NCI-H2196 (cell line): Measurements from ENCODE around the gene RBMS3.
A peak's percentile ranks its signal among the peaks of the same experiment; 100 is the strongest.
"Not testable (repeated sequence)": the region's sequence is repeated elsewhere in the genome, so short reads cannot be mapped to it uniquely, and the experiment has no call there.

Experiments used
- DNase-seq: peaks from one replicate; lab custom pipeline; 2025; ENCODE audit not compliant: unreplicated experiment; lab: John Stamatoyannopoulos, UW

The RBMS3 gene

GRCh38 chr3:29759411-29760225, 478.7 kb downstream of the RBMS3 start:
- peak; percentile 13 for DNase-seq

DNA sequence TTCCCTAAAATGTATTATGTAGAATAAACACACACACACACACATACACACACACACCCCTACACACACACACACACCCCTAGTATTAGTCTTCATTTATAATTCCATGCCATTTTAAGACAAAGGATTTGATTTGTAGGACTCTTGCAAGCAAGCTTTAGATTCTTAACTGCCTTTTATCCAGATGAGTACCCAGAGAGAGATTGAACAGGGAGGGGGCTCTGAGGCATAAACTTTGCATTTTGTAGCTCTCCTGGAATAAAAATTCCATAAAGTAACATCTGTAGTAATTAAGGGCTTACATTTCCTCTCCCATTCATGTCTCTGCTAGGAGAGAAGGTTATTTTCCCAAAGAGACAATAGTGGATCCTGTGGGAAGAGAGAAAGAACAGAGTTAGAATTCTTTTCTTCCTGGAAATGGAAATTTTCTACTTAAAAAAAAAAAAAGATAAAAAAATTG, 479.4 kb downstream of the RBMS3 start:
- DNase-seq, result no peak

DNA sequence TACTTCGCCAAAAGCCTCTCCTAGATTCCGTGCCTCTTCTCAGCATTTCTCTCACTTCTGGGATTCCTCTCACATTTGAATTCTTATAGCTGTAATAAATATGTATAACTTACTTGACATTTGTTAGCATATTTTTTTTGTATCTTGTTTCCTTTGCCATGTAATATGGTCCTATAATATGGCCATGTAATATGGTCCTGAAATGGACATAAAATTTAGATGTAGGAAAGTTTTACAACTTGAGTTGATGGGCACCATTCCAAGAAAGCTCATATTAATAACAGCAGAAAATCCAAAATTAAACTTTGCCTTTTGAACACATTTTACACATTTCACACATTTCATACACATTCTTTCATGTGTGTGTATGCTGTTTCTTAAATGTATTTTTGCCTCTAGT, 480.6 kb downstream of the RBMS3 start:
- no peak for DNase-seq

GRCh38 chr3:29763115-29763514, 482.2 kb downstream of the RBMS3 start:
- no peak for DNase-seq

DNA sequence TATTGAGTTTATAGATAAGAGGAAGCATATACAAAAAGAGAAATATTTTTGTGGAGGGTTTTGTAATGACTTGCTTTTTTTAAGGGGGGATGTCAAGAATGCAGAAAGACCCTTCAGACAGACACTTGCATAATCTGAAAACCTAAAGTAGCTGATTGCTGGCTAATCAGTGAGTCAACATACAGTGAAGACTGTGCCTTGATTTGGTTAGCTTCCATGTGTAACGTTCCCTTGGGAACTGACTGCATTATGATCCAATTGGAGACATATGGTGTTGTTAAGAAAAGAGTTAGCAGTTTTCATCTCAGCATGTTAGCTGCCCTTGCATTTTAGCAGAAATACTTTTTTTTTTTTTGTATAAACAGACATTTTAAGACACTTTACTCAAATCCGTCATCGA, 483.2 kb downstream of the RBMS3 start:
- DNase-seq, result no peak

DNA sequence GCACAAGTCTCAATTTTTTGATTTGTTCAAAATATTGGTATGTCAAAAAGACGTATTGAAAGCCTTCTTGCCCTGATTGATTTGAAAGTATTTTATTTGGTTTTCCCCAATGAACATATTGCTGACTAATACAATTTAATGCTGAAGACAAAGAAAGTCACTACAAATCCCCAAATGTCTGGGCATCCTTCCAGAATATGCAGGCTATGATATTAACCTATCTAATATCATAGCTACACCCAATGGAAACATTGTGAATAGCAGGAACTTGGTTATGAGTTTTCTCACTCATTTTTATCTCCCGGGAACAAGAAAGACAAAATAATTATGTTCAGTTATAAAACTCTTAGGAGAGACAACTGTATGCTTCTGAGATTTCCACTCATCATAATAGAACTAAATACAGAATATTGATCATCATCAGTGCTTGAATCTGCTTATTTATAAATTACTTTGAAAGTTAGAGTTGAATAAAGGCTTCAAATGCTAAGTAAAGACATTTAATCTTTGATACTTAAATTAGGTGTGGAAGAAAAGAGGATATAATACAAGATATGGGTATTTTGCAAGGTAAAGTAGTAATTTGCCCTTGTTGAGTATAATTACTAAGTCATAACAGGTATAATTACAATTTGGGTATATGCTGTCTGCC, 483.9 kb downstream of the RBMS3 start:
- DNase-seq, result peak; percentile 30

DNA sequence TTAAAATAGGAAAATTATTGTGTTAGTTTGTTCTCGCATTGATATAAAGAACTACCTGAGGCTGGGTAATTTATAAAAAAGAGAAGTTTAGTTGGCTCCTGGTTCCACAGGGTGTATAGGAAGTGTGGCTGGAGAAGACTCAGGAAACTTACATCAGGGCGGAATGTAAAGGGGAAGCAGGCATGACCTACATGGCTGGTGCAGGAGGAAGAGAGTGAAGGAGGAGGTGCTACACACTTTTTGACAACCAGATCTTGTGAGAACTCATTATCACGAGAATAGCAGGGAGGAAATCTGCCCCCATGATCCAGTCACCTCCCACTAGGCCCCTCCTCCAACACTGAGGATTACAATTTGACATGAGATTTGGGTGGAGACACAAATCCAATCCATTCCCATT, 490.7 kb downstream of the RBMS3 start:
- no peak for DNase-seq

DNA sequence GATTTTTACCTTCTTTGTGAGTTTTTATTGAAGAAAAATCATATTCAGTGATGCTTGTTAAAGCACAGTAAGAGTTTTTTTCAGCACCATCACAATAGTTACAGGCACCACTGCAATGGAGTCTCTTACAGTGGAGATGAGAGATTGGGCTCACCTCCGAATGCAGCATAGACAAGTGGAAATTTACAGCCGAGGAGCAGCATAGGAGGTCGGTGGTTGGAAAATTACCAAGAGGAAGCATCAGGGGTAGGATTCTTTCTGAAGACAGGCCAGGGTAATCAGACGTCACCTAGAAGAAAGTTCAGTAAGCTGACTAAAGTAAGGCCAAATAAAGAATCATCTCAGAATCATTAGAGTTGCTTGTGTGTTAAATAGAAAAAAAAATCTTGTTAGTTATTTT, 491.6 kb downstream of the RBMS3 start:
- DNase-seq, result no peak

DNA sequence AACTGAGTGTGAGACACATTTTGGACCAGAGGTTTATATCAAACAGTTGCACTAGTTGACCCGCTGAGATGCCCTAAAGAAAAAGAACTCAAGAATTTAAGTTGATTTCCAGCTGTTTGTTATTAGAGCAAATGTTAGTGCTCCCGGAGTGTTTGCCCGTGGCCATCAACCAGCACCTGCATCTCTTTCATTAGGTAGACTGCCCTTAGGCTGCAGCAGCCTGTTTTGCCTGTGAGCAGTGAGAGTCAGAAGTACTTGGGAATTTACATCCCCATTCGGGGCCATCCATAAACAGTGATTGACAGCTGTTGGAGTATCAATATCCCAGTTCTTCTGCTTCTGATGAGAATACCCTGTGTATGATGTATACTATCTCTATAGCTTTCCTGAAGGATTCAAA, 492.6 kb downstream of the RBMS3 start:
- DNase-seq, result no peak

GRCh38 chr3:29775340-29775739, 494.5 kb downstream of the RBMS3 start:
- no peak for DNase-seq

GRCh38 chr3:29777869-29778268, 497.0 kb downstream of the RBMS3 start:
- DNase-seq, result no peak

GRCh38 chr3:29789686-29790085, 508.8 kb downstream of the RBMS3 start:
- no peak for DNase-seq

GRCh38 chr3:29796808-29797207, 515.9 kb downstream of the RBMS3 start:
- no peak for DNase-seq

DNA sequence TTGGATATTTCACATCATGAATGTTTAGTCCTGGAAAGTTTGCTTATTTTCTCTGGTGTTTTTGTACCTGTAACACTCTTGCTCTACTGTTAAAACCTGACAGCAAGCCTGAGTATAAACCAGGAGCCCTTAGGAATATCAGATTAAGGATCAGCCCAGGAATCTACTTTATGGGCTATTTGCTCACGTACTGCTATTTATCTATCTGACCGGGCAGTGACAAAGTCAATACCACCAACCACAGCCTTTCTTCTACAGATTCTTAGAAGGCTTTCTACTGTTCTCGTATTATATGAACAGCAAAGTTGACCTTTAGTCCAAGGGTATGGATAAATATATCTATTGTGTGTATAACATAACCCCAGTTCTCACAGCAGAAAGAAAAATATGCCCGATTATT, 521.2 kb downstream of the RBMS3 start:
- DNase-seq, result no peak

DNA sequence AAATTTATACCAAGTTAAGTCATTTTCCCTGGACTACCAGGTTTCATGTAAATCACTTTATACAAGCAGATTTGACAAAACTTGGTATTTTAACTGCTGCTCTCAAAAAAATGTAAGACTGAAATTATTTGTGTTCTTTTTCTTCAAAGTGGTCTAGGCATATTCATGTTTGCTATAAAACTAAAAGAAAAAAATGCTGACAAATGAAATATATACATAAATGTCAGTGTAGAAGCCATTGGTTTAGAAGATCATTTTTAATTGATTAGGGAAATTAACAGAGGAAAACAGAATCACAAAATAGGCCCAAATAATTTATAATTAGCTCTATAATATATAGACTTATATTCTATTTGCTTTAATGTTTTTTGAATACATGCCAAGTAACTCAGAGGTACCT, 523.2 kb downstream of the RBMS3 start:
- DNase-seq, result no peak

DNA sequence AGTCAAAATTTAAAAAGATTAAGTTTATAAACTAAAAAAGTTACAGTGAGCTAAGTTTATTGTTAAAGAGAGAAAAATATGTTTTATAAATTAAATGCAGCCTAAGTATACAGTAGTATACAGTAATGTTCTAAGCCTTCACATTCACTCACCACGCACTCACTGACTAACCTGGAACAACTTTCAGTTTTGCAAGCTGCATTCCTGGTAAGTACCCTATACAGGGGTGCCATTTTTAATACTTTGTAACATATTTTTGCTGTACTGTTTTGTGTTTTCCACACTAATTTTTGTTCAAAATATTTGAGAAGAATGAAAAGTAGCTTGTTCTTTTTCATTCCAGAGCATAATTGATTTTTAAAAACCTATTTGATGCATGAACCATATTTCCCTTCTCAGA, 524.9 kb downstream of the RBMS3 start:
- DNase-seq, result no peak

GRCh38 chr3:29808324-29808723, 527.5 kb downstream of the RBMS3 start:
- DNase-seq, result not testable (repeated sequence)

DNA sequence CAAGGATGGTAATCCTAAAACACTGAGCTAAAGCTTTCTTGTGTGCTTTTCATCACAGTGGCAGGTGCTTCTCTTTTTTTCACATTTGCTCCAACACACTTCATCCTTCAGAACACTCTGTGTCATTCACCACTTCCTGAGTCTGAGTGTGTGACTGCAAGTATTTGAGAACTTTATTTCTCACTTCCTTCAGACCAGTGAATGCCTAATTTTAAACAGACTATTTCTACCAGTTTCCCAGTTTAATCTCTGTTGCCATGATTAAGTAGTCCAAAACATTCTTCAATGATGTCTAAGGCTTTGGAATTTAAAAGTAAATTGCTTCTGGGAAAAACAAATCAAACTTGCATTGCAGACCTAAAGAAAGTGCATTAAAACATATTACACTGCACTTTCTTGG, 541.2 kb downstream of the RBMS3 start:
- DNase-seq, result no peak

GRCh38 chr3:29823233-29823632, 542.4 kb downstream of the RBMS3 start:
- no peak for DNase-seq

DNA sequence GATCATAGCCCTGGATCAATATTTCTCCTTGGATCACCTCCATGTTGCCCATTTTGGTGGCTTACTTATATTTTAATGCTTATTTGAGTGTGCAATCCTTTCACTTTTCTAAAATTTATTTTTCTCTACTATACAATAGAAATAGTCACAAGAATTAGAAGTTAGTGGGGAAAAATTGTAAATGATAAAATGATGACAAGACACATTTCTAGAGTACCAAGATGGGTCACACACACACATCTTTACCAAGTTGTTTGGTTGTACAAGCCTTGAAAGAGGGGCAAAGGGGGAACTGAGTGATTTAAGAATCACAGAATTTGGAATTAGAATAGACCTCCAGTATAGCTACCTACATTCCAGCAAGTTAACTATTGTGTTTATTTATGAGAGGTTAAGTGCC, 545.8 kb downstream of the RBMS3 start:
- no peak for DNase-seq

GRCh38 chr3:29827756-29828155, 546.9 kb downstream of the RBMS3 start:
- DNase-seq, result no peak

GRCh38 chr3:29829340-29829739, 548.5 kb downstream of the RBMS3 start:
- DNase-seq, result no peak

DNA sequence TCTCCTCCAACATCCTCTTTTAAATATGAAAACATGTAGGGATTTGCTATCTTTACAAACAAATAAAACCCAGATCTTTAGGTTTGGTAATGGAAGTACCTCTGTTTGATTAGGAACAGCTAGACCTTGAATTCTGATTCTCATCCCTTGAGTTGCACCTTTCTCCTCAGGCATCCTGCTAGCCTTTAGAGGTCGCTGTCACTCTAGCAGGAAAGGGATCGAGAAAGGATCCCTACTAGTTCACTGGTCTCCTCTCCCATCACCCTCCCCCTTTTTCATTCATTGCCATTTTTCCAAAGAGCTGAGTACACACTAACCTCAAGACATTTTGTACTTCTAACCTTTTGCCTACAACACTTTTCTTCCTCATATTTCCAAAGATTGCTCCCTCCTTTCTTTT, 569.8 kb downstream of the RBMS3 start:
- DNase-seq, result no peak
